GM19025 (cell line): ENCODE results near the gene CADM1.

ENCODE experiments used
- ATAC-seq: cut with Tn5 transposase; IDR thresholded peaks from one replicate; pipeline ENCODE4 v1.9.1; 2021; ENCODE audit warnings: mild to moderate bottlenecking, low read depth, moderate library complexity; ENCODE audit not compliant: unreplicated experiment

CADM1 gene

GRCh38 chr11:115452241-115452640, 52.0 kb downstream of the CADM1 start:
- no peak for ATAC-seq

GRCh38 chr11:115450519-115450918, 53.7 kb downstream of the CADM1 start:
- no peak for ATAC-seq

GRCh38 chr11:115447273-115447864, 56.8 kb downstream of the CADM1 start:
- no peak for ATAC-seq

GRCh38 chr11:115446214-115446613, 58.0 kb downstream of the CADM1 start:
- ATAC-seq, result no peak

GRCh38 chr11:115444542-115444941, 59.7 kb downstream of the CADM1 start:
- ATAC-seq, result no peak

- no peak for ATAC-seq
These were observed 64.2 kb downstream of the CADM1 start for GRCh38 chr11:115439969-115440540.

GRCh38 chr11:115439385-115439784, 64.8 kb downstream of the CADM1 start:
- no peak for ATAC-seq

- no peak for ATAC-seq
These were observed 66.2 kb downstream of the CADM1 start for GRCh38 chr11:115437902-115438575.

GRCh38 chr11:115430345-115430744, 73.9 kb downstream of the CADM1 start:
- no peak for ATAC-seq

- no peak for ATAC-seq
These were observed 75.9 kb downstream of the CADM1 start for GRCh38 chr11:115428306-115428705.

GRCh38 chr11:115425816-115426215, 78.4 kb downstream of the CADM1 start:
- ATAC-seq, result no peak

GRCh38 chr11:115425250-115425649, 79.0 kb downstream of the CADM1 start:
- ATAC-seq, result no peak

- ATAC-seq, result no peak
These were observed 80.3 kb downstream of the CADM1 start for GRCh38 chr11:115423728-115424459.

GRCh38 chr11:115421992-115422689, 82.1 kb downstream of the CADM1 start:
- no peak for ATAC-seq

GRCh38 chr11:115421352-115421991, 82.7 kb downstream of the CADM1 start:
- no peak for ATAC-seq

- ATAC-seq, result no peak
These were observed 83.7 kb downstream of the CADM1 start for GRCh38 chr11:115420505-115420904.

GRCh38 chr11:115418626-115419025, 85.6 kb downstream of the CADM1 start:
- ATAC-seq, result no peak

GRCh38 chr11:115418081-115418480, 86.1 kb downstream of the CADM1 start:
- ATAC-seq, result no peak

GRCh38 chr11:115411120-115411519, 93.1 kb downstream of the CADM1 start:
- ATAC-seq, result no peak

- ATAC-seq, result no peak
These were observed 94.5 kb downstream of the CADM1 start for GRCh38 chr11:115409691-115410220.
